H1 (cell line): ENCODE measurements around the gene FGF23. TPM values are rescaled to one million over a fixed set of nuclear protein-coding genes. Genes with fewer than 3 reads are reported as not detected.

Experiments used
- CREB1 ChIP-seq: IDR thresholded peaks from 2 replicates; pipeline ENCODE4 v1.6.1; 2012; ENCODE audit warnings: inconsistent platforms
- RAD21 ChIP-seq, 2 experiments: IDR thresholded peaks in 1 of 2; conservative IDR thresholded peaks in 1 of 2; 2 replicates each; pipeline ENCODE4 v1.6.1; 2011; ENCODE audit warnings: low read depth in 2 of 2, low read length in 2 of 2, improper control_type of control experiment in 1 of 2, inconsistent platforms in 1 of 2, mild to moderate bottlenecking in 1 of 2, moderate library complexity in 1 of 2
- polyA plus RNA-seq, 7 experiments: library from polyadenylated mRNA; depleted of rRNA in 3 of 7; stranded (reverse) in 5 of 7; unstranded in 2 of 7; fragments of >200 nt in 5 of 7; fragments of 200-250 nt in 2 of 7; gene quantifications; 1 replicate in 5 of 7; 2 replicates in 1 of 7; 4 replicates in 1 of 7; pipeline versions ENCODE4 v1.2.1 to v1.2.3, GENCODE V29; 2011 to 2013; ENCODE audit warnings: missing spikeins in 2 of 7, mixed read lengths in 2 of 7
- total RNA-seq: library from RNA; stranded (reverse); fragmentation: NEBNext Ultra II Directional; extraction: Animal tissue kit (Norgen Biotek cat#: 25700); gene quantifications from 2 replicates; pipeline ENCODE4 v1.2.1, GENCODE V29; 2021
- TF ChIP-seq, protein P1 (sequence below): fragments of 300-600 bp; sonication (generic); IDR thresholded peaks from 2 replicates; pipeline ENCODE4 v1.7.1; 2012; ENCODE audit warnings: low read length, moderate library complexity, mild to moderate bottlenecking, inconsistent platforms; ENCODE audit not compliant: insufficient replicate concordance

The FGF23 gene
- total and polyA plus RNA-seq, 2 of the 8 experiments (the other 6 are each of a cell fraction or from before 2014, with no cell fraction given): 0.35 to 0.67 TPM

DNA sequence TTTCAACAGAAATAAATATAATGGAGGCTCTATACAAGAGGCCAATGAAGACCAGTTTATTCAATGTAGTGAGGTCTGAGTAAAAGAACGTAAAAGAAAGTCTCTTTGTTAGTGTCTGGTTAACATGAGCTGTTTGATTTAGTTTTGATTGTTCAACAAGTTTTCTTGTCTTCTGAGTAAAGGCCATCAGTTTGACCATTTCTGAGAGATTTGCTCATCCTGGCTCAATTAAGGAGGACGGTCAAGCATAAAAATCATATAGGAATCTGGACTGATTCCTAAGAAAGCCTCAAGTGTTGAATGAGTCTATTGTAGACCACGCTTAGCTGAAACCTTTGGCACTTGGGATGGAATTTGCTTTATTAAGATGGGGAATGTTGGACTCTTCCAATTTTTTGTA lies 32.5 kb upstream of the FGF23 start (continued):
- TF ChIP-seq, protein P1, sequence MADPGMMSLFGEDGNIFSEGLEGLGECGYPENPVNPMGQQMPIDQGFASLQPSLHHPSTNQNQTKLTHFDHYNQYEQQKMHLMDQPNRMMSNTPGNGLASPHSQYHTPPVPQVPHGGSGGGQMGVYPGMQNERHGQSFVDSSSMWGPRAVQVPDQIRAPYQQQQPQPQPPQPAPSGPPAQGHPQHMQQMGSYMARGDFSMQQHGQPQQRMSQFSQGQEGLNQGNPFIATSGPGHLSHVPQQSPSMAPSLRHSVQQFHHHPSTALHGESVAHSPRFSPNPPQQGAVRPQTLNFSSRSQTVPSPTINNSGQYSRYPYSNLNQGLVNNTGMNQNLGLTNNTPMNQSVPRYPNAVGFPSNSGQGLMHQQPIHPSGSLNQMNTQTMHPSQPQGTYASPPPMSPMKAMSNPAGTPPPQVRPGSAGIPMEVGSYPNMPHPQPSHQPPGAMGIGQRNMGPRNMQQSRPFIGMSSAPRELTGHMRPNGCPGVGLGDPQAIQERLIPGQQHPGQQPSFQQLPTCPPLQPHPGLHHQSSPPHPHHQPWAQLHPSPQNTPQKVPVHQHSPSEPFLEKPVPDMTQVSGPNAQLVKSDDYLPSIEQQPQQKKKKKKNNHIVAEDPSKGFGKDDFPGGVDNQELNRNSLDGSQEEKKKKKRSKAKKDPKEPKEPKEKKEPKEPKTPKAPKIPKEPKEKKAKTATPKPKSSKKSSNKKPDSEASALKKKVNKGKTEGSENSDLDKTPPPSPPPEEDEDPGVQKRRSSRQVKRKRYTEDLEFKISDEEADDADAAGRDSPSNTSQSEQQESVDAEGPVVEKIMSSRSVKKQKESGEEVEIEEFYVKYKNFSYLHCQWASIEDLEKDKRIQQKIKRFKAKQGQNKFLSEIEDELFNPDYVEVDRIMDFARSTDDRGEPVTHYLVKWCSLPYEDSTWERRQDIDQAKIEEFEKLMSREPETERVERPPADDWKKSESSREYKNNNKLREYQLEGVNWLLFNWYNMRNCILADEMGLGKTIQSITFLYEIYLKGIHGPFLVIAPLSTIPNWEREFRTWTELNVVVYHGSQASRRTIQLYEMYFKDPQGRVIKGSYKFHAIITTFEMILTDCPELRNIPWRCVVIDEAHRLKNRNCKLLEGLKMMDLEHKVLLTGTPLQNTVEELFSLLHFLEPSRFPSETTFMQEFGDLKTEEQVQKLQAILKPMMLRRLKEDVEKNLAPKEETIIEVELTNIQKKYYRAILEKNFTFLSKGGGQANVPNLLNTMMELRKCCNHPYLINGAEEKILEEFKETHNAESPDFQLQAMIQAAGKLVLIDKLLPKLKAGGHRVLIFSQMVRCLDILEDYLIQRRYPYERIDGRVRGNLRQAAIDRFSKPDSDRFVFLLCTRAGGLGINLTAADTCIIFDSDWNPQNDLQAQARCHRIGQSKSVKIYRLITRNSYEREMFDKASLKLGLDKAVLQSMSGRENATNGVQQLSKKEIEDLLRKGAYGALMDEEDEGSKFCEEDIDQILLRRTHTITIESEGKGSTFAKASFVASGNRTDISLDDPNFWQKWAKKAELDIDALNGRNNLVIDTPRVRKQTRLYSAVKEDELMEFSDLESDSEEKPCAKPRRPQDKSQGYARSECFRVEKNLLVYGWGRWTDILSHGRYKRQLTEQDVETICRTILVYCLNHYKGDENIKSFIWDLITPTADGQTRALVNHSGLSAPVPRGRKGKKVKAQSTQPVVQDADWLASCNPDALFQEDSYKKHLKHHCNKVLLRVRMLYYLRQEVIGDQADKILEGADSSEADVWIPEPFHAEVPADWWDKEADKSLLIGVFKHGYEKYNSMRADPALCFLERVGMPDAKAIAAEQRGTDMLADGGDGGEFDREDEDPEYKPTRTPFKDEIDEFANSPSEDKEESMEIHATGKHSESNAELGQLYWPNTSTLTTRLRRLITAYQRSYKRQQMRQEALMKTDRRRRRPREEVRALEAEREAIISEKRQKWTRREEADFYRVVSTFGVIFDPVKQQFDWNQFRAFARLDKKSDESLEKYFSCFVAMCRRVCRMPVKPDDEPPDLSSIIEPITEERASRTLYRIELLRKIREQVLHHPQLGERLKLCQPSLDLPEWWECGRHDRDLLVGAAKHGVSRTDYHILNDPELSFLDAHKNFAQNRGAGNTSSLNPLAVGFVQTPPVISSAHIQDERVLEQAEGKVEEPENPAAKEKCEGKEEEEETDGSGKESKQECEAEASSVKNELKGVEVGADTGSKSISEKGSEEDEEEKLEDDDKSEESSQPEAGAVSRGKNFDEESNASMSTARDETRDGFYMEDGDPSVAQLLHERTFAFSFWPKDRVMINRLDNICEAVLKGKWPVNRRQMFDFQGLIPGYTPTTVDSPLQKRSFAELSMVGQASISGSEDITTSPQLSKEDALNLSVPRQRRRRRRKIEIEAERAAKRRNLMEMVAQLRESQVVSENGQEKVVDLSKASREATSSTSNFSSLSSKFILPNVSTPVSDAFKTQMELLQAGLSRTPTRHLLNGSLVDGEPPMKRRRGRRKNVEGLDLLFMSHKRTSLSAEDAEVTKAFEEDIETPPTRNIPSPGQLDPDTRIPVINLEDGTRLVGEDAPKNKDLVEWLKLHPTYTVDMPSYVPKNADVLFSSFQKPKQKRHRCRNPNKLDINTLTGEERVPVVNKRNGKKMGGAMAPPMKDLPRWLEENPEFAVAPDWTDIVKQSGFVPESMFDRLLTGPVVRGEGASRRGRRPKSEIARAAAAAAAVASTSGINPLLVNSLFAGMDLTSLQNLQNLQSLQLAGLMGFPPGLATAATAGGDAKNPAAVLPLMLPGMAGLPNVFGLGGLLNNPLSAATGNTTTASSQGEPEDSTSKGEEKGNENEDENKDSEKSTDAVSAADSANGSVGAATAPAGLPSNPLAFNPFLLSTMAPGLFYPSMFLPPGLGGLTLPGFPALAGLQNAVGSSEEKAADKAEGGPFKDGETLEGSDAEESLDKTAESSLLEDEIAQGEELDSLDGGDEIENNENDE: no peak
- no peak for TF ChIP-seq CREB1
- no peak for TF ChIP-seq RAD21 (IDR thresholded peaks at IDR 0.05 in 1 of 2, conservative IDR thresholded peaks at IDR 0.05 in 1 of 2; ENCODE audit: low read depth in 2 of 2, low read length in 2 of 2)
